Measurements from ENCODE around the gene TRIM49D1.
A peak's percentile ranks its signal among the peaks of the same experiment; 100 is the strongest.
"Not testable (repeated sequence)": the region's sequence is repeated elsewhere in the genome, so short reads cannot be mapped to it uniquely, and the experiment has no call there.

TRIM49D1 gene, protein sequence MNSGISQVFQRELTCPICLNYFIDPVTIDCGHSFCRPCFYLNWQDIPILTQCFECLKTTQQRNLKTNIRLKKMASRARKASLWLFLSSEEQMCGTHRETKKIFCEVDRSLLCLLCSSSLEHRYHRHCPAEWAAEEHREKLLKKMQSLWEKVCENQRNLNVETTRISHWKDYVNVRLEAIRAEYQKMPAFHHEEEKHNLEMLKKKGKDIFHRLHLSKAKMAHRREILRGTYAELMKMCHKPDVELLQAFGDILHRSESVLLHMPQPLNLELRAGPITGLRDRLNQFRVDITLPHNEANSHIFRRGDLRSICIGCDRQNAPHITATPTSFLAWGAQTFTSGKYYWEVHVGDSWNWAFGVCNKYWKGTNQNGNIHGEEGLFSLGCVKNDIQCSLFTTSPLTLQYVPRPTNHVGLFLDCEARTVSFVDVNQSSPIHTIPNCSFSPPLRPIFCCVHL

DNA sequence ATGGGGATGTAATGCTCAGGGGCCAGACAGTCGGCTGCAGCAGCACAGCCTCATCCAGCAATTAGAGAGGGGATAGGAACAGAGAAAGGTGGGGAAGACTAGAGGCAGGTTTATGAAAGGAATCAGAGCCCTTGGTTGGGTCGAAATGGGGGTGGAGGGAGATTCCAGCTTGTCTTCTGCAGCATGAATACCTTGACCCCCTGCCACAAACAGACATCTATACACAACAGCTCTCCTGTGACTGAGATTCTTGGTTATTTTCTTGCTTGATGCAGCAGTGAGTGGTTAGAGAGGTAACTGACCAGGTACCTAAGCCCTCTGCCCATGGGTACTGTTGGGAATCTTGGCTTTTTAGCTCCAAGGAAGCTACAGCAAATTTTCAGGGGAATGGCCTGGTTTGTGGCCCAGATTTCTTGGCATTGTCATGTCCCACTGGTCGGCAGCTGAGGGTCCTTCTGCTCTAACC lies at the start of gene TRIM49D1:
TSS of gene TRIM49D1 (minus strand) at position 51 of the 466 bp plus-strand sequence. CDS start 4,535 bp downstream, outside the sequence.
- DNase-seq: no peak

DNA sequence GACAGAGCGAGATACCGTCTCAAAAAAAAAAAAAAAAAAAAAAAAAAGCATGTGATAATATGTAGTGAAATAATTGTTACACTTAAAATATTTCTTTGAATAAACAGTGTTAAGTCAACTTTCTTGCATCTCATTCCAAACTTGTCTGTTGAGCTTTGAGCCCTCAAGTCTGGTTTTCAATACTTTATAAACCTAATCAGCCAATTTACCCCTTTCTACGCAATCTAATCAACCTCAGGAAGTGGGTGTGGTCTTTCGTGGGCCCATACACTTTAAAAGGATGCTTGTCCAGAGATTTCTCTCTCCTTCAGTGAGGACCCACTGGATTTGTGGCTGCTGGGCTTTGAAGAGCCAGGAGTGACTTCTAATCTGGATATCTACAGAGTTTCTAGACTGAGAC lies 43.7 kb upstream of the TRIM49D1 start, which contains the start of gene TRIM64:
TSS of gene TRIM64 (plus strand) at position 301 of the 400 bp plus-strand sequence. CDS start 2,467 bp downstream, outside the sequence.
- DNase-seq: not testable (repeated sequence)

DNA sequence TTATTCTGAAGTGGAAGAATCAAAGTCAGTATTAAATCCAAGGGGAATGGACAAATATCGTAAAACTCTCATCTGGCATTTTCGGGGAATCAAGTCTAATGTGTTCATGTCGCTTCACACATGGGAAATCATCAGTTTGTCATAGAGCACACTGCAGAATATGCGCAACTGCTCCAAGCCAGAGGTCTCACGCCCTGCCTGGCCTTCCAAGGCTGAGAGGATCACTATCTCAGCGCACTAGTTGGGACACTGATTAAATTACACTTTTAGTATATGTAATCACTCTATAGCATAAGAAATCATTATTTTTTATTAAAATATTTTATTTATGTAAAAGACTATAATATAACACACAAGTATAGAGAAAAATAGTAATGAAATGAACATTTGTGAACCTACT lies 38.8 kb upstream of the TRIM49D1 start:
- DNase-seq: not testable (repeated sequence)

DNA sequence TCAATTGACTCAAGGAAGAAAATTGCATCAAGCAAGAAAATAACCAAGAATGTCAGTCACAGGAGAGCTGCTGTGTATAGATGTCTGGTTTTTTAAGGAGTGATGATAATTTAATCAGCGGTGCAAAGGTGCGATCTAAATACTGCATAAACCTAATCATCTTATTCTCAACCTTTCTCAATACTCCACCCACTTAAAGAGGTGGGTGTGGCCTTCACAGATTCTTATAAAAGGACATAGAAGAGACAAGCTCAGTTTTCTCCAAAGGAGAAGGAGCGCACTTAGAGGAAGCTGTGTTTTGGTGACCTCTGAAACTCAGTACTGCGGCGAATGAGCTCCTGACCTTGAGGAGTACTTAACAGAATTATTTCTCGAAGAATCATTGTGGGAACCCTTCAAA lies 1.7 kb upstream of the TRIM49D1 start, which contains the start of gene TRIM49D2:
TSS of gene TRIM49D2 (plus strand) at position 301 of the 400 bp plus-strand sequence. CDS start 2,698 bp downstream, outside the sequence.
- DNase-seq: not testable (repeated sequence)

DNA sequence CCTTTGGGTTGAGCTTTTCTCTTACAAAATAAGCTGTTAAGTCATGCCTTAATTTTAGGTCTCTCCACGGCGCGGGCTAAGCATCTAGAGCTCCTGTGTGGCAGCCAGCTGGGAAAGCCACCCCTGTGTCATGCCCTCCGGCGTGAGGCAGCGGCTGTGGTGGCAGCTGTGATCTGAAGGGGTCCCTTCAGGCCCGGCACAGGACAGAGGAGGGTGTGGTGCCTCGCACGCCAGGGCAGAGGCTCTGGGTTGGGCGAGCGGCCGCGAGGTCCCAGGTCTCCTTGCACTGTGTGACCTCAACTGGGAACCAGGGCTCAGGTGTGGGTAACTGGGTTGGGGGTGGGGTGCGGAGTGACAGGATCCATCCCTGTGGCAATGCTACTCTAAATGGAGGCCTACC lies 21.2 kb downstream of the TRIM49D1 start:
- not testable (repeated sequence) for DNase-seq

DNA sequence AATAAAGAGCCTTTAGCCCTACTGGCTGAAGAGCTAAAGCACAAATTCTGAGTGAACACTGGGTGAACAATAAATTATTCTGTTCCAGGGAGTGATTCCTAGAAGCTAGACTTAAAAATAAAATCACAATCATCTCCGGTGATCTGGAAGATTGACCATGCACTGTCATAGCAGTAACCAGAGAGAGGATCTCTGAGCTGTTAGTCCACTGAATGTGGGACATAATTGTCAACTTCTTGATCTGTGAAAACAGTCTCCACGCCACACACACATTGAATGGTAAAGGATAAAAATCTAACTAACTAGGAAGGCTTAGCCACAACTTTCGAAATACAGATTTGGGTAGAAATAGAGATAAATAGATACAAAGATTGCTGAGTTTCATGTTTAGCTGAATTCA lies 28.8 kb downstream of the TRIM49D1 start:
- not testable (repeated sequence) for DNase-seq

DNA sequence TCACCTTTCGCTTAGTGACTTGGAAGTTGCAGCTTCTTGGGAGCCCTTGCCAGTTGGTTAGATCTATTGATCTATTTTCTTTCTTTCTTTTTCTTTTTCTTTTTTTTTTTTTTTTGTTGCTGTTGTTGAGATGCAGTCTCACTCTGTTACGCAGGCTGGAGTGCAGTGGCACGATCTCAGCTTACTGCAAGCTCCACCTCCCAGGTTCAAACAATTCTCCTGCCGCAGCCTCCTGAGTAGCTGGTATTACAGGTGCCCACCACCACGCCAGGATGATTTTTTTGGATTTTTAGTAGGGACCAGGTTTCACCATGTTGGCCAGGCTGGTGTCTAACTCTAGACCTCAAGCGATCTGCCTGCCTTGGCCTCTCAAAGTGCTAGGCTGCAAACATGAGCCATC lies 44.5 kb downstream of the TRIM49D1 start:
- not testable (repeated sequence) for DNase-seq

DNA sequence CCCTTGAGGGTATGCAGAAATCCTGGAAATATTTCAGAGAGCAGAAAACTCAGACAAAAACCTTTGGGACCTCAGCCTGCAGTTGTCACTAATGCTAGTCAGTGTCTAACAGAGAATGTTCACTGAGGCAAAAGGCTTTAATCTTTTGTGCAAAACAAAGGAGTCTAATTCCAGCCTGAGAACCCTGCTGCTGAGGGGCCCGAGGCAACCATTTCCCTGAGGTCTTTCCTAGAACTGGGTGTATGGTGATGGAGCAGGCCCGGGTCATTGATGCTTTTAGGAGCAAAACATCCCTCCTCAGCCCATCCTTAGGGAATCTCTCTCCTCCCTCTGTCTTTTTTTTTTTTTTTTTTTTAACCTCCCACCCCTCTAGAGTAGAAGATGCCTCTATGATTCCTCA lies 49.5 kb downstream of the TRIM49D1 start:
- not testable (repeated sequence) for DNase-seq

DNA sequence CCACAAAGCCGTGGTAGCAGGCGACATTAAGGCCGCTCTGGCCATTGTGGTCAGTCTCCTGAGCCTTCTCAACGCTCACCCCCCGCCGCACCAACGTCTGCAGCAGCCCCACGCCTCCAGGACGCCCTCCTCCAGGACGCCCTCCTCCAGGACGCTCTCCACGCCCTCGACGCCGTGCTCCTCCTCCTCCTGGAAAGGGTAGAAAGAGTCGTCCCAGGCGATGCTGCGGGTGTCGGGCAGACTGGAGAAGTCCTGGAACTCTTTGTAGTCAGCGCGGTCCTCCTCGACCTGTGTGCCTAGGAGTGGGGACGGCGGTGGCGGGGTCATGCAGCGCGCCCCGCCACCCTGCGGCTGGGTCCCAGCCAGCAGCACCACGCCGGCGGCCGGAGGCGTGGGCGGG lies 56.8 kb downstream of the TRIM49D1 start:
- DNase-seq: not testable (repeated sequence)

DNA sequence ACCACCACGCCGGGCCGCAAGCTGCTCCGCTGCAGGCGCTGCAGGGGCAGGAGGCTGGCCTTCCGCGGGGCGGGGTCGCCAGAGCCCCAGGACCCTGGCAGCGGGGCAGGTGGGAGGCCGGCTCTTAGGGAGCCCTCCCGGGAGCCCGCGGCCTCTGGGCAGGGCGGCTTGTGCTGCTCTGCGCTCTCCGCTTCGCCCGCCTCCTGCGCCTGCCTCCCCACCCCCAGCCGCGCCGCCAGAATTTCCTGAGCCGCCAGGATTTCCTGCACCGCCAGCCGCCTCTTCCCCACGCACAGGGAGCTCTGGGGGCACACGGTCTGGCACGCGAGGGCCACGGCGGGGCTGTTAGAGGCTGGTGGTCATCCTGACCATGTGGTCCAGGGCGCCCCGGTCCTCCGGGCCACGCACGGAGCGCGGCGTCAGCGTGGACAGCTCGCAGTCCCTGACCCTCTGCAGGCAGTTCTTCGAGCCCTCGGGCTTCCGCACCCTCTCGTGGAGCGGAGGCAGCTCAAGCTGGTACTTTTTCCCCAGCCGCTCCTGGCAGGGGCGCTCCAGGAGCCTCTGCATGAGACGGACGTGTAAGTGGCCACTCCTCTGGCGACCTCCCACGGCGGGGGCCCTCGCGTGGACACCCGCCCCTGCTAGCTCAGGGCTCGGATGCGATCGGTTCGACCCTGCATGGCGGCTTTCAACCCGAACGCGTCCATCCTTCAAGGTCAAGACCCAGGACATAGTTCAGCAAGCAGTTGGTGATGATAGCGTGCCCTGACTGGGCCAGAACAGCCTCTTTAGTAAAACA lies 57.9 kb downstream of the TRIM49D1 start:
- peak; percentile 33 for DNase-seq

Data from left hindlimb (tissue), 1 donor.